Stimulated activated CD8-positive, alpha-beta memory T cell treated with anti-CD3 and anti-CD28 coated beads, Interleukin-15, amount 100 ng/mL, for 24 hours (primary cell): ENCODE results near the gene PRICKLE1.

Experiments used
- DNase-seq: peaks from one replicate; pipeline ENCODE4 v3.0.0-alpha.2; 2020; ENCODE audit warnings: low read depth

PRICKLE1 gene

DNA sequence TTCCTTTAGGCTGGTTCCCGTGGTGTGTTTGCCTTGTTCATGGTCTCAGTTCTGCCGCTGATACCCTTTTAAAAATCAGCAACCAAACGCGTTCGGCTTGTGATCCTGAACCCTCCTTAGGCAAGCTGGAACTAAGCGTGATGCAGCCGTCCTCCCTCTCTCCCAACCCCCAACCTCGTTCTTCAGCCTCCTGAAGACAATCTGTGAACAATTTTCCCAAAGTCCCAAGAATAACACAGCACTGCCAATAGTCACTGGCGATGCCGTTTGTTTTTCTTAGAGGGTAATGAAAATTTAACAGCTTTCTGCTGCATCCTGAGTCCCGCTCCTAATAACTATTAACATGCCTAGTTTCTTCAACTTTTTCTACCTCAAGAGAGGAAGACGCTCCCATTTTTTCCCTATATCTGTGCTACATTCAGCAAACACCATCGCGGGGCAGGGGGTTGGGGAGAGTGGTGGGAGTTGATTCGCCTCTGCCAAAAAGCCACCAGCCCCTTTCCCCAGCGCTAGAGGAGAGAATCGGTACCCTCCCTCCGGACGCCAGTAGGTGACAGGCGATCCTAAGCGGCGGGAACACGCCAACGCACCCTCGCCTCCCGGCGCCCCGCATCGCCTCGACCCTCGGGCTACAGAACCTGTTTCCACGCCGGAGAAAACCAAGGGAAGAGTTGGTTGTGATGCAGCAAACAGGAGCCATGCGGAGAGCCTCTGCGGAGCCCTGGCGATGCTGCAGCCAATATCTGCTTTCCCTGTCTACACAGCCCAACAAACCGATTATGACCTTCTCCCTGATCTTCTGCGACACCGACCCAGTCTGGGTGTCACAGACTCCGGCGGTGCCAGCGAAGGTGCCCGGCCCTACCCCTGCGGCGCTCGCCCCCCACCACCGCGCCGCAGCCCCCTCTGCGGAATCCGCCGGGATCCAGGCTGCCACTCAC lies 752 bp downstream of the PRICKLE1 start:
- no peak for DNase-seq

DNA sequence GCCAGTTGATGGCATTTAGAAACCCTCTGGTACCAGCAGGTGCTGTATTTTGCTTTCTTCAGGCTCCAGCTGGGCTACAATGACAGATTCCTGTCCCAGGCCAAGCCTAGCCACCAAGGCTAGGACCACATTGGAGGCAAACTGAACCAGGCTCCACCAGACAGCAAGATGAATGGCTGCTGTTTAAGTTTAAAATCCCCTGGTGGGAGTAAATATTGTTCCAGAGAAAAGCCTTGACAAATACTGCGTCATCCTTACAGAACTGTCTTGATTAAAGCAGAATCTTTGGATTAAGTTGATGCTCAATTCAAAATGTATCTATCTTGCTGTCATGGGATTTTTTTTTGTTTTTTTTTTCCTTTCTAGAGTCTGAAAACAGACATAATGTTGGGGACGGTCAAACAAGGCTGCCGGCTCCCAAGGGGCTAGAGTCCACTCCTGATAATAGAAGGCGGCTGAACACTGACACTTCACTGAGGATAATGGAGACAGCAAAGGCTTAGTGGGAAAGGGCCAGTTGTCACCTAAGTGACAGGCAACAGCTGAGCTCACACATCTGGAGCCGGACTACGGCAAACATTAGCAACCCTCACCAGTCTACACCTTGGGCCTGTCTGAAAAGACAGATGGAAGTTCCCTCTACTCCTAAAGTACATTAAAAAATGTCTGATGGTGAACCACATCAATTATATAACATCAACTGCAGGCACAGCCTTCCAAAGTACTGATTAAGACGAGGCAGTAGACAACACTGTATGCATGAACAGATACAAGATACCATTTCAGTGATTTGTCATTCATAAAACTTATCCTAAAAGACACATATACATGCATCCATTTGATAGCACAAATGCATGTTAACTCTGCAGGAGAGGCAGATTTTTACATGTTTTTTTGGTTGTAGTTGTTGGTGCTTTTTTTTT lies 1.7 kb downstream of the PRICKLE1 start:
- DNase-seq, result no peak

DNA sequence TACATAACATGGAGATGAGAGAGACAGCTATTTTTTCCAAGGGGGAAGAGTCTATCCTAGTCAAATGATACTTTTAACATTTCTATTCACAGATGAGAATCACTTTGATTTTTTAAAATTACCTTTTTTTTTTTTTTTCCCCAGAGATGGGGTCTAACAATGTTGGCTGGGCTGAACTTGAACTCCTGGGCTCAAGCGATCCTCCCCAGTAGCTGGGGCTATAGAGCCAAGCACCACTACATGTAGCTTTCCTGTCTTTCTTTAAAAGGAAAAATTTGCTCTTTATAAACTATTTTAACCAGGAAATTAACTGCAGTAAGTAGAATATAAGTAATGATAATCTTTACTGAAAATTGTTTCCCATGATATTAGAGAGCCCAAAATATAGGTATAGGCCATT lies 3.3 kb downstream of the PRICKLE1 start:
- no peak for DNase-seq

DNA sequence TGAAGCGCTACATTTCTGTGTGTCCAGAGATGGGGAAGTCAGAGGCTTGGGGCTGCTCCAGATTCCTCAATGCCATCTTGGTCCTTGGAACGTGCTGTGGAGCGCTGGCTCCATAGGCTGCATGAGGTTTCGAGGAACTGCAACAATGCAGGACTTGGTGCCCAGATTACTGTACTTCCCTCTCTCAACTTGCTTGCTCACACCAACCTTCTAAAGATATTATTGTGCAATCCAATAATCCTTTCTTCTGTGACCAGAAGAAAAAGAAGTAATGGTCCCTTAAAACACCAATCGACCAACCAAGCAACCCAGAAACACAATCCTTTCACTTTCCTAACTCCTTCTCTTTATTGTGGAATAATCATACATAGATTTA lies 3.7 kb downstream of the PRICKLE1 start:
- DNase-seq, result no peak

DNA sequence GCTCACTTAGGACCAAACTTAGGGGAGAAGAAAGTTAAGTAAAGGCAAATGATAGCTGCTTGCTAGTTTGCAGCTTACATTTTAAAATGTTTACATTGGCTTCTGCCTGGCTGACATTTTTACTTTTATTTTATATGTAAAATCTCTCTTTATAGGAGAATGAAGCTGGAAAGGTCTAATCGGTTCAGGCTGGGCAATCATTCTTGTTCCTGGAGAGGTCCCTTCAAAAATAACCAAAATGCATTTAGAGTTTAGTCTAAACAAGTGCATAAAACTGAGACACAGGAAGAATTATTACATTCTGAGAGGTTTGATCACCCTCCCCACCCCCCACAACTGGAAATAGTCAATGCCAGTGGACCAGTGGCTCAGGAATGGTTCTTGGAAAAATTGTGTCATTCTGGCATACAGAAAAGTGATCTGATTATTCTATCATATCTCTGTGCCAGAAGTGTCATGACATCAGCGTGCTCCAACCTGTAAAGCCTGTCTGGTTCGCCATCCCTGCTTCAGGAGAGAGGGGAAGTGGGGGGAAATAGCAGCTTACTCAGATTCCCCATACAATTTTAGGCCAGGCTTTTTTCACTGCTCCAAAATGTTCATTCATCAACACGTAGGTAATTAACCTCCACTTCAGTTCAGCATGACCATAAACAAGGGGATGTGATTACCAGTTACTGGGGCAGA lies 4.2 kb downstream of the PRICKLE1 start:
- no peak for DNase-seq

DNA sequence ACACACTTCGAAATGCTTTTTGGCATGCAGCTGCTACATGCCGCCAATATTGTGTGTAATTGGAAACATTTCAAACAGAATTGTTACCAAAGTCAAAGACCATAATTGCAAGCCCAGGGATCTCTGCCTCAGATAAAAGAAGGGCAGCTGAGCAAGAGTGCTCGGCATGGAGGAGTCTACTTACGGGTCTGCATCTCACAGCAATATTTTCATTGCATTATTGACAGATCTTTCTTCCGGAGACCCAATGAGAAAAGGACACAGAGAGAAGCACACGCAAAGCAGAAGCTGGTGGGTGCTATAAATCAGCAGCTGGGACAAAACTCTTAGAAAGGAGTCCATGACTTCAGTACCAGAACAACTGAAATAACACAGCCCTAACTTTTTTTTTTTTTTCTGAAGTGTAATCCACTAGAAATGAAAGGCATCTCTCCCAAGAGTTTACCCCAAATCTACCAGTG lies 4.9 kb downstream of the PRICKLE1 start:
- DNase-seq, result no peak

DNA sequence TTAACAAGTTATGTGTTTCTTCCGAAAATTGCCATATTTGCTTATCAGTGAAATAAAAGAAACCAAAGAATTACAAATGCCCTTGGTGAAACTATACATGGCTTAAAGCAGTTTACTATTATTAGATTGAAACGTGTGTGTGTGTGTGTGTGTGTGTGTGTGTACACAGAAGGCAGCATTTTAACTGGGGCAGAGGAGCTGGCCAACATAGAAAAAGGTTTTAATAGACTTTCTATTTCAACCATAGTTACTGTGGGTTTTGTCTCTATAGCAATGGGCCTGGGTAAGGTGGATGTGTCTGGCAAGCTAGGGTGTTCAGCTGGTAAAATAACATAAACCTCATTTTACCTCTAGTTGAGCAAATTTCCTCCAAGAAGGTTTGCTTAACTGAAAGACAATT lies 6.5 kb downstream of the PRICKLE1 start:
- no peak for DNase-seq

DNA sequence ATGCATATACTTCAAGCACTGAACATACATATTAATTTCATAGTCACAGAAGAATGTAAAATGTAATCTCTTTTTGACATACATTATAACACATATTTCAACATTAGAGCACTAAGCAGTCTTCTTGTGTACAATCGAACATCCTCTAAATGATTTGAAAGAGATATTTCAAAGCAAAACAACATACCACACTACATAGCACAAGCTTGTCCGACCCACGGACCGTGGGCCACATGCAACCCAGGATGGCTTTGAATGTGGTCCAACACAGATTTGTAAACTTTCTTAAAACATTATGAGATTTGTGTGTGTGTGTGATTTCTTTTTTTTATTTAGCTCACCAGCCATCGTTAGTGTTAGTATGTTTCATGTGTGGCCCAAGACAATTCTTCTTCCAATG lies 7.0 kb downstream of the PRICKLE1 start:
- no peak for DNase-seq

DNA sequence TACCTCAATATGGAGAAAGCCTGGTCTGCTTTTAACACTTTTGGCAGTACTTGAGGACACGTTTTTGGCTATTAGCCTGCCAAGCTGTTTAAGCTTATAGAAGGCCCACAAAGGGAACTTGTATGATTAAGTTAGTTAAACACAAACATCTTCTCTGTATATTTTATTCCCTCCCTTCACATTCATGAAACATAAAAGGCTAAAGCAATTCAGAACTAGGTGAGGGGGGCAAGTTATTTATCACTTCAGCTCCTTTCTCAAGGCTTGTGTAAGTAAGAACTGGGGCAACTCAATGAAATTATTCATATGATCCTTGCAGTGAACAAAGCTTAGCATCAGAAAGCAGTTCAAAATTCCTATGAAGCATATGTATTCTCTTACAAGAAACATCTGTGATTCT lies 7.5 kb downstream of the PRICKLE1 start:
- no peak for DNase-seq

DNA sequence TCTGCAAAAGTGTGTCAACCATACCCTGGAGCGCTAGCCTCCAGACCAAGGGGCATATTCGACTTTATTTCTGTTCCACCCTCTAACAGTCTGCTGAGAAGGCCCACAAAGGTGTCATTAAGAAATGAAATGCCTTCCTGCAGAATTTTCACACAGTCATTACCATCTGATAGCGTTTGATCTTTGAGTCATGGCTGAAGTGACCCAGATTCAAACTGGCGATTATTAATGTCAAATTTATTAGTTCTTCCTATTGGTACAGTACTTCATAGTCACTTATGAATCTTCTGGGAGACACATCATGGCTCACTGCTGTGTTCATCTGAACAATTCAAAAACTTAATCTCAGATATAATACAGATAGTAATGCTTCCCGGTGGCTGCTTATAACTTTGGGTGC lies 13.2 kb downstream of the PRICKLE1 start:
- DNase-seq, result no peak

DNA sequence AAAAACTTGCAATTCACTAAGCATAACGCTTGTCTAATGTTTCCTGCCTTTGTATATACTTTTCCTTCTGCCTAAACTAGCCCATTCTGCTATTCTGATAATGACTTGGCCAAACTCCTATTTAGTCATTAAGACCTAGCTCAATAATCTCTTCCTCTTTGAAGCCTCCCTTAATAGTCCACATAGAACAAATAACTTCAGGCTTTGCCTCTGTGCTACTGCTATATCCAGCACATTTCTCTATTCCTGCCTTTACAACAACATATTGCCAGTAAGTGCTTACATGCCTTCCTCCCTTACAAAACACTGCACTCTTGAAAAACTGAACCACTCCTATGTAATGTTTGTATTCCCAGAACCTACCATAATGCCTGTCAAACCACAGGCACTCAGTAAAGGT lies 13.8 kb downstream of the PRICKLE1 start:
- DNase-seq, result no peak

DNA sequence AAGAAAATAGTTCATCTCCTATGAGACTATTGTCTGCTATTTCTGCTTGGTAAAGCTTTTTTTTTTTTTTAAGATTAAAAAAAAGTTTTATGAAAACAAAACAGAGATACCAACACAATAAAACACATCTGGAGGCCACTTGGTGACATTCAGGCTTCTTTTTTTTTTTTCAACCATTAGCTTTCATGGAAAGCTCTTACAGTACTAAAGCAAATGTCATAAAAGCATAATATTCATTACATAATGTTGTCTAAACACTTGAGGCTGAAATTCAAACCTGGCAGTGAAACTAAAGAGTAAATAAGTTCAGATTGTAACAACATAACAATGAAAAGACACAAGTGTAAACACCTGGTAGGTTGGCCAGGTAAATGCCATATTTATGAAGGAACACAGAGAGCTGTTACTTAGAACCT lies 14.7 kb downstream of the PRICKLE1 start:
- DNase-seq, result no peak

DNA sequence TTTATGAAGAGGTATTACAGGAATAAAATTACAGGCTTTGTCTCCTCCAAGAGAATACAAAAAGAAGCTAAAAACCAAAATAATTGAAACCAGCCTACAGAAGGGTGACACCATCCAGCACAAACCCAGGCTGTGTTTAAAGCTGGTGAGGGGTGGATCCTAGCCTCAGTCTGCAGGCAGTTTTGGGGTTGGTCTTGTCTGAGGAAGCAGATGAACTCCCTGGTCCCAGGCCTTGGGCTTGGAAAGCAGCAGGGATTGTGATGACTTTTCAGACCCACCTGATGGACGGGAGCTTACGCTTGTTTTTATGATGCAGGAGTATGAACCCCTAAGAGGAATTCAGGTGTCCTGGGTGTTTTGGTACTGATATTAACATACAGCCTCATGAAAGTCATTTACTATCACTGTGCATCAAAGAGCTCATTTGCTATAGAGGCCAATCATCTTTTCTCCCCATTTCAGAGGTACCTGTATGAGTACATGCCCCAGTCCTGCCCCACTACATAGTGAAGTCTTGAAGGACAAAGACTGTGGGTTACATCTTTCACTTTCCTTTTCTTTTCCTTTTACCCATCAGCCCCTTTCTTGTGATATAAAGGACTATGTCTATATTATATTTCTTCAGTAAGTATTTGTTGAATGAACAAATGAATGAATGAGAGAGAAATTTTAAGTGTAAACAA lies 18.1 kb downstream of the PRICKLE1 start:
- no peak for DNase-seq

DNA sequence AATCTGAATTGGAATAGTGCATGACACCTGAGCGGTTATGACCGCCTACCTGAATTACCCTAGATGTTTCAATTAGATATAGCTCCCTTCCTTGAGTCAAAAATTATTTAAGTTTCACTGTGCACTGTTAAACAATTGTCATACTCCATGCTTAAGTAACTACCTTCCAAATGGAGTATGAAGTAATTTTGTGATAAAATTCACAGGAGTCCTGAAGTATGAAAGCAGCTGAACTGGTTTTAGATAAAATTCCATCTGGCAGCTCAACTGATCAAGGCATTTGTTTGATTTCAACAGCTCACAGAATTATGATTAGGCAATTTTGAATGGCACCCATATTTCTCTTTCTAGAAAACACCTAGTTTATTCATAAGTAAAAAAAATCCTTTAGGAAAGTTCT lies 19.5 kb downstream of the PRICKLE1 start:
- DNase-seq, result no peak

DNA sequence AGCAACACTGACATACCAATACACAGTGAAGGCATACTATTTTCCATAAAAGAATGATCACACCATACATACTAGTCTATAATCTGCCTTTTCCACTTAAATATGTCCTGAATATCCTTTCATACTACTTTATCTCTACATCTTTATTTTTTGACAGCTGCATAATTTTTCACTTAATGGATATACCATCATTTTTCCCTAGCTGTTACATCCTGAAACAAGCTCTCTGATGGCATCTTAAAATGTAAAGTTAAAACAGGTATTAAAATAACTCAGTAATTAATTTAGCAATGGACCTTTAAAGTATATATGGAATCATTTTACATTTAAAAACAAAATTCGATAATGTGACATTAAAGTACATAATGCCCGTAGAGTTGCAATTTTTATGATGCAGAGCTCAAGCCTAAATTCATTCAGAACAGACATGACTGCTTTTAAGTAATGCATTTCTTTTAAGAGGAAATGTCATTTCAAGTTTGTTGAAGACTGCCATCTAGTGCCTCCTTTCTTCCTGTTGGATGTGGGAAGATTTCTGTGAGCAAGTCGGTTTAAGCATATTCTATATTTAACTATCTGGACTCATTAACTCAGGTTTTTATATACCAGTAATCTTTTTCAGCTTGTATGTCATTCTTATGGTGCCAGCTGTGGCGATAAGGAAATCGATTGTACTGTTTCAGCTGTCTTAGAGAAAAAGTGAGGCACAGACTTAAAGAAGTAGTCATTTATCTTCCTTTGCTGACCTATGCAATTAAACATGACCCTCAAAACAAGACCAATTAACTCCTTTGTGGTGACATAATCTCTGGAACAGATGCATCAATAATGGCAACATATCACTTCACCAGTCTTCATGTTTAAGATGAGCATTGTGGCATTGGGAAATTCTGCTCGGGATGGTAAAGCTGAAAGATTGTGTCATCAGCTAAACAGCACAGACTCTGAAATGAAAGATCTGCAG lies 20.3 kb downstream of the PRICKLE1 start:
- no peak for DNase-seq

DNA sequence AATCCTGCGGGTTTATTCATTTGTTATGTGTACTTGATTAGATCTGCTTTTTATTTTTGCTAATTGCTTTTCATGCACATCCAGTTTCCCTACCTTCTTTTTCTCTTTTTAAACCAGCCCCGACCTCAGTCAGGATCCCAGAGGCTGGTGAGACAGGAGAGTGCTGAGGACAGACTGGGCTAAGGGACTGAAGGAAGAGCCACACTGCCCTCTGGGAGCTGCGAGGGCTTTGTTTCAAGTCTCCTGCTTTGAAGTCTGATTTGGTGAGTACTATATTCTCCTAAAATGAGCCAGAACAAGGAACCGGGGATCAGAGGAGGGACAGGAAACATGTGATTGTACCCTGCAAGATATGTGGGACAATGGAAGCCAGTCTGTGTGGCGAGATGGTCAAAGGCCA lies 23.9 kb downstream of the PRICKLE1 start:
- DNase-seq, result no peak

DNA sequence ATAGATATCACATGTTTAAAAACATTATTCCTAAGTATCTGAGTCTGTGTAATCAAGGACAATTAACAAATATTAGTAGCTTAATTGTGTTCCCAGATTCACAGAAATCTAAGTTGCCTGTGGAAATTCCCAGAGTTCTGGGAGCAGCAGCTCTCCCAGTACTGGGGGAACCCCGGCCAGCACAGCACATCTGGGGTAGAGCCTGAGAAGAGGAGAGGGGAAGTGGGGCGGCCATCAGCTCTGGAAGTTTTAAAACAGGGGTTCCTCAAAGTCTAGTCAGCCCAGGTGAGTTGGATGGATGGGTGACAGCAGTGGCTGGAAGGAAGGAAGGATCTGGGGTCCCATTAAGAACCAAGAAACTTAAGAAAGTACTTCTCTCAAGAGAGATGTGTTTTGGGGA lies 24.6 kb downstream of the PRICKLE1 start:
- DNase-seq, result no peak

DNA sequence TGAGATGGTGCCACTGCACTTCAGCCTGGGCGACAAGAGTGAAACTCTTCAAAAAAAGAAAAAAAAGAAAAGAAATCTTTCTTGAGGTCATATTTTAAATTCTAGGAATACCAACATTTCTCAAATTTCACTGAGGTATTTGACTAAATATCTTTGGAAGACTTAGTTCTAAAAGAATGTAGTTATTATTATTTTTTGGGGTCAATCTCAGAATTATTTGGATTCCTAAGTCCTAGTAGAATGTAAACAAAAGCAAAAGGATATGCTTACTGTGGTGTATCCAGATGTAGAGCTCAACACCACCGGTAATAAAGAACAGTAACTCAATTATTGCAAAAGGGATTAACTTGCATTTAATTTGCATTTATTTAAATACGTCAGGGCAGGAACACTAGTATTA lies 25.0 kb downstream of the PRICKLE1 start:
- DNase-seq, result no peak

DNA sequence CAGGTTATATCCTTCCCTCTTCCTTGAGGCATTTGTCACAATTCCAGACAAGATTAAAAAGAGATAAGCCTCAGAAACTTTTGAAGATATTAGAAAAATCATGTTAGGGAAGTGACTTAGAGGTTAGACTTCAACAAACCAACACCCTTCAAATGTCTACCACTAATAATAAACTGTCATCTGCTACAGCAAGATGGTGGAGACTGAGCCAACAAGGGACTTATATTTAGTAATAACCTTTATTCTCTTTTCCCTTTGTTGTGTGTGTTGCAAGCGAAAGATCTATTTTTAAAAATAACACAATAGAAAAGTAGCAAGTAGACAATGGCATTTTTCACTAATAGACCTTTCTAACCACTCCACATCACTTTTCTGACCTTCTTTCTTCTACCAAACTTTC lies 28.6 kb downstream of the PRICKLE1 start:
- no peak for DNase-seq

DNA sequence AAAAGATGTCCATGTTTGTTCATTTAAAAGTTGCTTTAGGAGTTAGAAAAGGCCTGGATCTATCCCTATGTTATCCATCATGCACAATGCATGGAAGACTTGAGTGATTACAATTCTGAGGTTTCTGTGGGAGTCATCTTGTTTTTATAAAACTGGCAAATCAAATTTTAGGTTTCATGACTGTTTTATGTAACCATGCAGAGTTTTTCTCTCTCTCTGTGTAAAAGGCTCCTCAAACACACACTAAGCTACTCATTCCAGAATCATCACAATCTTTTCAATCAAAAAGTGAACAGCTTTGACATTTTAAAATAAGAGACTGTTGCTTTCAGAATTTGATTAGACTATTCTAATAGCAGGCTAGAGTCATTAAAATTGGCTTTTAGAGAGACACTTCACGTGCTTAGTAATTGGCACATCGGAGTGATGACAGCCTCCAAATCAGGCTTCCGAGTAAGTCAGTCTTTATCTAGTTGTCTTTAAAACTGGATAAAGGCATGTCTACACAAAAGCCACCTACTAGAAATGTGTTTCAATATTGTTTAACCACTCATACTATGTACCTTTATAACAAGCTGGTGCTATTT lies 31.9 kb downstream of the PRICKLE1 start:
- no peak for DNase-seq
